WTC11 (cell line): ENCODE measurements around the gene DDX20. TPM values are rescaled to one million over a fixed set of nuclear protein-coding genes. Genes with fewer than 3 reads are reported as not detected.

Experiments
- ATAC-seq: fragments of 200-7000 bp; cut with Tn5 transposase; 2 replicates; pipeline ENCODE4 v1.10.0; 2021; ENCODE audit warnings: mild to moderate bottlenecking, moderate library complexity
- Bru-seq: library from RNA; stranded (reverse); fragments of 400-500 nt; gene quantifications from one replicate; lab custom pipeline; 2021; lab: Mats Ljungman, UMichigan
- CTCF ChIA-PET: fragments of 300-600 bp; sonication (Branson Sonifier 250); formaldehyde crosslinking; loops from one replicate; lab custom pipeline; 2021; ENCODE audit warnings: antibody characterized with exemption; lab: Charles Lee
- POLR2A ChIA-PET: fragments of 350-600 bp; sonication (Branson Sonifier 250); formaldehyde crosslinking; loops from one replicate; lab custom pipeline; 2021; ENCODE audit warnings: antibody characterized with exemption; lab: Charles Lee
- DNase-seq: peaks from one replicate; pipeline ENCODE4 v3.0.0; 2021; ENCODE audit warnings: low spot score
- H3K27ac Mint-ChIP-seq: 2 replicates; pipeline ENCODE4 v1.8.0; 2021; ENCODE audit warnings: mixed read lengths
- H3K27me3 Mint-ChIP-seq: 2 replicates; pipeline ENCODE4 v1.8.0; 2021; ENCODE audit warnings: low read depth, mild to moderate bottlenecking, moderate library complexity, mixed read lengths
- H3K36me3 Mint-ChIP-seq: 2 replicates; pipeline ENCODE4 v1.8.0; 2021; ENCODE audit warnings: mixed read lengths
- H3K4me1 Mint-ChIP-seq: 2 replicates; pipeline ENCODE4 v1.8.0; 2022; ENCODE audit warnings: mixed read lengths
- H3K4me3 Mint-ChIP-seq: 2 replicates; pipeline ENCODE4 v1.8.0; 2021; ENCODE audit warnings: mild to moderate bottlenecking, moderate library complexity, mixed read lengths
- H3K9me3 Mint-ChIP-seq: 2 replicates; pipeline ENCODE4 v1.8.0; 2021; ENCODE audit warnings: mixed read lengths
- ARID4B ChIP-seq: sonication (generic); formaldehyde crosslinking; IDR thresholded peaks from 2 replicates; pipeline ENCODE4 v1.8.0; 2023; ENCODE audit warnings: missing genetic modification reagents, mild to moderate bottlenecking, borderline replicate concordance
- CREM ChIP-seq: sonication (generic); formaldehyde crosslinking; IDR thresholded peaks from 2 replicates; pipeline ENCODE4 v1.8.1; 2022; ENCODE audit warnings: mild to moderate bottlenecking, missing genetic modification reagents, moderate library complexity
- CTCF ChIP-seq: fragments of 200-600 bp; IDR thresholded peaks from 2 replicates; pipeline ENCODE4 v1.8.0; 2022; ENCODE audit warnings: antibody characterized with exemption
- E2F4 ChIP-seq: sonication (generic); formaldehyde crosslinking; IDR thresholded peaks from 2 replicates; pipeline ENCODE4 v1.8.1; 2022; ENCODE audit warnings: low read depth, mild to moderate bottlenecking, moderate library complexity, missing genetic modification reagents, borderline replicate concordance
- ERG ChIP-seq: fragments of 250-450 bp; sonication (Bioruptor Pico); IDR thresholded peaks from 2 replicates; pipeline ENCODE4 v1.8.0; 2021; ENCODE audit warnings: mild to moderate bottlenecking
- ETV6 ChIP-seq: sonication (generic); formaldehyde crosslinking; IDR thresholded peaks from 2 replicates; pipeline ENCODE4 v1.8.1; 2022; ENCODE audit warnings: mild to moderate bottlenecking, missing genetic modification reagents
- HMGXB4 ChIP-seq: sonication (generic); formaldehyde crosslinking; IDR thresholded peaks from 2 replicates; pipeline ENCODE4 v1.8.1; 2023; ENCODE audit warnings: mild to moderate bottlenecking, moderate library complexity, missing genetic modification reagents
- JAZF1 ChIP-seq: fragments of 250-450 bp; sonication (Bioruptor Pico); IDR thresholded peaks from 2 replicates; pipeline ENCODE4 v1.9.0; 2021; ENCODE audit warnings: moderate library complexity, mild to moderate bottlenecking, inconsistent platforms
- JUN ChIP-seq: sonication (generic); formaldehyde crosslinking; IDR thresholded peaks from 2 replicates; pipeline ENCODE4 v1.8.0; 2023; ENCODE audit warnings: mild to moderate bottlenecking, missing genetic modification reagents
- MAX ChIP-seq: sonication (generic); formaldehyde crosslinking; IDR thresholded peaks from 2 replicates; pipeline ENCODE4 v1.8.0; 2022; ENCODE audit warnings: mild to moderate bottlenecking, missing genetic modification reagents
- MYBL2 ChIP-seq: sonication (generic); formaldehyde crosslinking; IDR thresholded peaks from 2 replicates; pipeline ENCODE4 v1.8.1; 2023; ENCODE audit warnings: mild to moderate bottlenecking, moderate library complexity, missing genetic modification reagents
- PRRX2 ChIP-seq: fragments of 250-450 bp; sonication (Bioruptor Pico); IDR thresholded peaks from 2 replicates; pipeline ENCODE4 v1.8.0; 2021; ENCODE audit warnings: mild to moderate bottlenecking
- SP1 ChIP-seq: sonication (generic); formaldehyde crosslinking; conservative IDR thresholded peaks from 2 replicates; pipeline ENCODE4 v1.8.1; 2022; ENCODE audit warnings: missing genetic modification reagents
- TEAD1 ChIP-seq: sonication (generic); formaldehyde crosslinking; IDR thresholded peaks from 2 replicates; pipeline ENCODE4 v1.8.0; 2022; ENCODE audit warnings: mild to moderate bottlenecking, missing genetic modification reagents
- USF1 ChIP-seq: sonication (generic); formaldehyde crosslinking; IDR thresholded peaks from 2 replicates; pipeline ENCODE4 v1.8.0; 2022; ENCODE audit warnings: mild to moderate bottlenecking, missing genetic modification reagents
- USF2 ChIP-seq: sonication (generic); formaldehyde crosslinking; IDR thresholded peaks from 2 replicates; pipeline ENCODE4 v1.8.1; 2023; ENCODE audit warnings: mild to moderate bottlenecking, missing genetic modification reagents, moderate library complexity
- ZNF219 ChIP-seq: sonication (generic); formaldehyde crosslinking; IDR thresholded peaks from 2 replicates; pipeline ENCODE4 v1.8.0; 2023; ENCODE audit warnings: missing genetic modification reagents, mild to moderate bottlenecking, borderline replicate concordance
- long read RNA-seq, 3 experiments: library from RNA in 1 of 3; library from capped mRNA in 1 of 3; library from polyadenylated mRNA in 1 of 3; unstranded in 2 of 3; stranded (forward) in 1 of 3; transcript quantifications; one replicate each; pipeline ENCODE4 v2.0.0, GENCODE V29; 2021
- total RNA-seq: library from RNA; stranded (reverse); gene quantifications from 3 replicates; pipeline ENCODE4 v1.2.3, GENCODE V29; 2021

The DDX20 gene
- total RNA-seq, result 15.0 to 19.3 TPM (median 17.9 TPM) in 3 replicates
- Bru-seq, nascent RNA, result percentile 93 among the genes with signal in this experiment
- long read RNA-seq, experiment 1, full-length matches to known transcripts, result 150 of 175 reads
- long read RNA-seq, experiment 1, partial matches to known transcripts, result 6 of 175 reads
- long read RNA-seq, experiment 1, other reads (novel, unspliced or antisense), result 19 of 175 reads
- long read RNA-seq, experiment 2, full-length matches to known transcripts, result 13 of 39 reads
- long read RNA-seq, experiment 2, partial matches to known transcripts, result 8 of 39 reads
- long read RNA-seq, experiment 2, other reads (novel, unspliced or antisense), result 18 of 39 reads
- long read RNA-seq, experiment 3, full-length matches to known transcripts, result 15 of 22 reads
- long read RNA-seq, experiment 3, partial matches to known transcripts, result 1 of 22 reads
- long read RNA-seq, experiment 3, other reads (novel, unspliced or antisense), result 6 of 22 reads

GRCh38 chr1:111755331-111756123 lies at the start of gene DDX20:
TSS of gene DDX20 (plus strand) at chr1:111755901. CDS start at chr1:111755925, 24 bp downstream.
- Mint-ChIP-seq H3K4me3 (peak within 1 kb of the TSS; percentile 97), H3K27me3 (peaks cover 7% of the 10 kb centered on the region), H3K27ac (peak within 1 kb of the TSS; percentile 99), H3K4me1 (peaks cover 19% of the 10 kb centered on the region), H3K9me3 (no peaks in the 10 kb centered on the region), H3K36me3 (peaks cover 16% of the 10 kb centered on the region)
- ATAC-seq (peak; percentile 86), DNase-seq (peak; percentile 90)
- POLR2A ChIA-PET, result interaction anchor here (0.6 to 2.1 kb wide), 6 partner anchors 17 to 248 kb away, joined by 4 to 7 read pairs (median 6); partner anchors contain the start of gene INKA2
- CTCF ChIA-PET, result interaction anchor here (0.6 to 2.9 kb wide), 14 partner anchors 11 to 274 kb away, joined by 3 to 16 read pairs (median 4); partner anchors contain the start of gene INKA2
- TF ChIP-seq PRRX2 (CRISPR knock-in tag) (no peak), MAX (CRISPR knock-in tag) (peak; percentile 89), ETV6 (CRISPR knock-in tag) (peak; percentile 49; the same call in 1 of the 2 replicates), ARID4B (CRISPR knock-in tag) (peak; percentile 65; the same call in 1 of the 2 replicates), USF2 (CRISPR knock-in tag) (peak; percentile 52; the same call in 1 of the 2 replicates), ZNF219 (CRISPR knock-in tag) (no peak), CTCF (peak; percentile 69; the same call in 1 of the 2 replicates), JAZF1 (CRISPR knock-in tag) (no peak), CREM (peak; percentile 41; the same call in 1 of the 2 replicates), SP1 (CRISPR knock-in tag) (peak; percentile 84), HMGXB4 (peak; percentile 82), MYBL2 (CRISPR knock-in tag) (peak; percentile 20; the same call in 1 of the 2 replicates), USF1 (peak; percentile 61; the same call in 1 of the 2 replicates), TEAD1 (CRISPR knock-in tag) (no peak), ERG (CRISPR knock-in tag) (no peak), JUN (CRISPR knock-in tag) (peak; percentile 33; the same call in 1 of the 2 replicates), E2F4 (CRISPR knock-in tag) (0 out of 2 replicates have a peak, but pooled peaks have one; percentile 29)
